SU-DHL-6 (cell line): ENCODE results near the gene TRAF6.

Experiments used
- H2AFZ ChIP-seq: fragments of 200-600 bp; sonication (generic); 2 replicates; pipeline ENCODE4 v1.6.1; 2014; ENCODE audit warnings: low read depth, mild to moderate bottlenecking, moderate library complexity, mixed read lengths, antibody characterized with exemption, low read length; ENCODE audit not compliant: severe bottlenecking
- H3F3A ChIP-seq: fragments of 200-600 bp; shearing (Covaris generic); 2 replicates; pipeline ENCODE4 v1.6.0; 2016; ENCODE audit warnings: antibody characterized with exemption, mild to moderate bottlenecking; ENCODE audit not compliant: insufficient read depth
- H3K27ac ChIP-seq: fragments of 200-600 bp; sonication (generic); 2 replicates; pipeline ENCODE4 v1.5.1; 2016; ENCODE audit warnings: low read depth, mild to moderate bottlenecking, low read length, moderate library complexity, mixed read lengths
- H3K27me3 ChIP-seq: fragments of 200-600 bp; sonication (generic), shearing (Covaris generic); 2 replicates; pipeline ENCODE4 v1.6.0; 2014; ENCODE audit warnings: mild to moderate bottlenecking, low read length
- H3K36me3 ChIP-seq: fragments of 200-600 bp; sonication (generic); 2 replicates; pipeline ENCODE4 v1.6.1; 2014; ENCODE audit warnings: mild to moderate bottlenecking, low read length, mixed read lengths
- H3K4me2 ChIP-seq: fragments of 300-600, 200-600 bp; shearing (Covaris generic), sonication (generic); 2 replicates; pipeline ENCODE4 v1.6.0; 2014; ENCODE audit warnings: low read length, low read depth, mild to moderate bottlenecking; ENCODE audit not compliant: poor library complexity, severe bottlenecking
- H3K4me3 ChIP-seq: fragments of 200-600 bp; sonication (generic); 2 replicates; pipeline ENCODE4 v1.5.1; 2014; ENCODE audit warnings: antibody characterized with exemption, low read length, mild to moderate bottlenecking, mixed read lengths; ENCODE audit not compliant: insufficient read depth, poor library complexity, severe bottlenecking
- H3K79me2 ChIP-seq: fragments of 200-600 bp; sonication (generic); 2 replicates; pipeline ENCODE4 v1.6.1; 2014; ENCODE audit warnings: mild to moderate bottlenecking, low read length, moderate library complexity; ENCODE audit not compliant: insufficient read depth
- H3K9ac ChIP-seq: fragments of 200-600 bp; sonication (generic); 2 replicates; pipeline ENCODE4 v1.7.0; 2014; ENCODE audit warnings: mild to moderate bottlenecking, low read length
- H3K9me2 ChIP-seq: fragments of 200-600 bp; sonication (generic); replicated peaks from 2 replicates; pipeline ENCODE4 v1.6.1; 2014; ENCODE audit warnings: low read length; ENCODE audit not compliant: insufficient read depth
- H3K9me3 ChIP-seq: fragments of 200-600 bp; sonication (generic); 2 replicates; pipeline ENCODE4 v1.6.1; 2014; ENCODE audit warnings: low read length, mixed read lengths; ENCODE audit not compliant: insufficient read depth
- H4K20me1 ChIP-seq: fragments of 200-600 bp; sonication (generic); 2 replicates; pipeline ENCODE4 v1.6.1; 2014; ENCODE audit warnings: low read depth, mild to moderate bottlenecking, antibody characterized with exemption, low read length, moderate library complexity, mixed read lengths
- CTCF ChIP-seq: fragments of 200-600 bp; sonication (generic); IDR thresholded peaks from one replicate; pipeline ENCODE4 v1.5.1; 2017; ENCODE audit warnings: antibody characterized with exemption, mild to moderate bottlenecking, low read length, moderate library complexity; ENCODE audit not compliant: insufficient read depth, poor library complexity, severe bottlenecking
- EZH2phosphoT487 ChIP-seq: fragments of 200-600 bp; sonication (generic), shearing (Covaris generic); conservative IDR thresholded peaks from 2 replicates; pipeline ENCODE4 v1.6.1; 2018; ENCODE audit warnings: mild to moderate bottlenecking, antibody characterized with exemption, low read length, moderate library complexity, mixed read lengths

The TRAF6 gene

GRCh38 chr11:36532941-36533601 lies 23.0 kb upstream of the TRAF6 start:
- Histone ChIP-seq H3K27me3 (no peaks in the 10 kb centered on the region), H3F3A (no peaks in the 10 kb centered on the region), H3K9me3 (no peaks in the 10 kb centered on the region), H3K9ac (no peak overlapping the region), H3K4me3 (no peak overlapping the region), H3K27ac (no peak overlapping the region), H2AFZ (no peak overlapping the region), H3K36me3 (no peaks in the 10 kb centered on the region), H3K79me2 (no peaks in the 10 kb centered on the region), H3K4me2 (no peak overlapping the region), H4K20me1 (no peaks in the 10 kb centered on the region), H3K9me2 (no peaks in the 10 kb centered on the region)
- TF ChIP-seq CTCF (no peak), EZH2phosphoT487 (no peak)

- no peaks in the 10 kb centered on the region for H3K9me2 ChIP-seq
- no peaks in the 10 kb centered on the region for H3F3A ChIP-seq
- H3K9ac ChIP-seq: no peak overlapping the region
- H3K9me3 ChIP-seq: no peaks in the 10 kb centered on the region
- H2AFZ ChIP-seq: no peak overlapping the region
- no peaks in the 10 kb centered on the region for H4K20me1 ChIP-seq
- no peaks in the 10 kb centered on the region for H3K36me3 ChIP-seq
- H3K27me3 ChIP-seq: no peaks in the 10 kb centered on the region
- H3K4me3 ChIP-seq: no peak overlapping the region
- H3K4me2 ChIP-seq: no peak overlapping the region
- TF ChIP-seq CTCF (no peak), EZH2phosphoT487 (no peak)
- H3K79me2 ChIP-seq: no peaks in the 10 kb centered on the region
- no peak overlapping the region for H3K27ac ChIP-seq
These were observed 20.8 kb upstream of the TRAF6 start for GRCh38 chr11:36530840-36531239.

GRCh38 chr11:36513965-36514364 lies 3.9 kb upstream of the TRAF6 start:
- Histone ChIP-seq H3K4me2 (no peak overlapping the region), H3F3A (no peaks in the 10 kb centered on the region), H3K27ac (no peak overlapping the region), H2AFZ (no peak overlapping the region), H3K79me2 (peaks cover 7% of the 10 kb centered on the region), H3K27me3 (no peaks in the 10 kb centered on the region), H3K9me3 (no peaks in the 10 kb centered on the region), H3K9ac (no peak overlapping the region), H3K9me2 (no peaks in the 10 kb centered on the region), H4K20me1 (no peaks in the 10 kb centered on the region), H3K4me3 (no peak overlapping the region), H3K36me3 (no peaks in the 10 kb centered on the region)
- no peak for TF ChIP-seq EZH2phosphoT487
- TF ChIP-seq CTCF: no peak
